ENCODE data around the gene RELN. TPM values are rescaled to one million over a fixed set of nuclear protein-coding genes. Genes with fewer than 3 reads are reported as not detected.

Gene RELN
- total RNA-seq, 4 donors from 2014 or later: 1.0 to 3.5 (median 1.3) TPM

DNA sequence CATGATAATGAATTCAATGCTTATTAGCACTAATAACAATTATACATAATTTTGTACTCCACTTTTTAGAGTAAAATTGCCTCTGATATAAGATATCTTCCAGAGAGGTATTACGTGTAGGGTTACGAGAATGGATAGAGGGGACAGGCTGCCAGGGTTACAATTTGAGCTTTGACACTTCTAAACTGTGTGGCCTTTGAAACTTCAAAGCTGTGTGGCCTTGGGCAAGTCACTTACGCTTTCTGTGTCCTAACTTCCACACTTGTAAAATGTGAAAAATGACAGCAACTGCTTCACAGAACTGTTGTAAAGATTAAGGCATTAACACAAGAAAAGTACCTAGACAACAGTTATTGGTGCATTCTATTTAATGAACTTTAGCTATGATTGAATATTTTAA is 283.9 kb downstream of the RELN start:
- H3K4me3 ChIP-seq (ENCODE audit: low read depth, poor library complexity, severe bottlenecking): no peak overlapping the region
- DNase-seq (ENCODE audit: low spot score in 2 of 2): no peak
- intact Hi-C loops (cut with DNase I; ENCODE audit: low total_unique reads): no loop called here
- TF ChIP-seq POLR2A (IDR thresholded peaks at IDR 0.05): no peak
- TF ChIP-seq, protein P1, sequence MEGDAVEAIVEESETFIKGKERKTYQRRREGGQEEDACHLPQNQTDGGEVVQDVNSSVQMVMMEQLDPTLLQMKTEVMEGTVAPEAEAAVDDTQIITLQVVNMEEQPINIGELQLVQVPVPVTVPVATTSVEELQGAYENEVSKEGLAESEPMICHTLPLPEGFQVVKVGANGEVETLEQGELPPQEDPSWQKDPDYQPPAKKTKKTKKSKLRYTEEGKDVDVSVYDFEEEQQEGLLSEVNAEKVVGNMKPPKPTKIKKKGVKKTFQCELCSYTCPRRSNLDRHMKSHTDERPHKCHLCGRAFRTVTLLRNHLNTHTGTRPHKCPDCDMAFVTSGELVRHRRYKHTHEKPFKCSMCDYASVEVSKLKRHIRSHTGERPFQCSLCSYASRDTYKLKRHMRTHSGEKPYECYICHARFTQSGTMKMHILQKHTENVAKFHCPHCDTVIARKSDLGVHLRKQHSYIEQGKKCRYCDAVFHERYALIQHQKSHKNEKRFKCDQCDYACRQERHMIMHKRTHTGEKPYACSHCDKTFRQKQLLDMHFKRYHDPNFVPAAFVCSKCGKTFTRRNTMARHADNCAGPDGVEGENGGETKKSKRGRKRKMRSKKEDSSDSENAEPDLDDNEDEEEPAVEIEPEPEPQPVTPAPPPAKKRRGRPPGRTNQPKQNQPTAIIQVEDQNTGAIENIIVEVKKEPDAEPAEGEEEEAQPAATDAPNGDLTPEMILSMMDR (IDR thresholded peaks at IDR 0.05): no peak
- WGBS, 2 donors: 76% methylated on average over 3 of the region's 3 CpGs

DNA sequence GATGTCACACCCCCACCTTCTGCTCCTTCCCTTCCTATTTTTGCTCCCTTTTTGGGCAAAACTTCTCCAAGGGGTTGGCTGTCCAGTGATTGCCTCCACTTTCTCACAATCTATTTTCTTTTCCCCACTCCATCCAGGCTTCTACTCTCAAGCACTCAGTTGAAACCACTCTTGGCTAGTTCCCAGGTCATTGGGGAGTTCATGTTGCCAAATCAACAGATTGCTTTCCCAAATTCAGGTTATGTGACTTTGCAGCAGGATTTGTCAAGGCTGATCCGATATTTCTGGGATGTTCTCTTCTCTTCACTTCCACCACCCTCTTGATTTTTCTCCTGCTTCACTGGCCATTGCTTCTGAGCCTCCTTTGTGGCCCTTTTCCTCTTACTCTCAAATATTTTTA is 284.8 kb downstream of the RELN start:
- WGBS, 2 donors: 68 to 71% methylated on average over 1 of the region's 1 CpG
- TF ChIP-seq, protein P1 (IDR thresholded peaks at IDR 0.05): no peak
- TF ChIP-seq POLR2A (IDR thresholded peaks at IDR 0.05): no peak
- intact Hi-C loops (cut with DNase I; ENCODE audit: low total_unique reads): no loop called here
- H3K4me3 ChIP-seq (ENCODE audit: low read depth, poor library complexity, severe bottlenecking): no peak overlapping the region
- DNase-seq (ENCODE audit: low spot score in 2 of 2): no peak

DNA sequence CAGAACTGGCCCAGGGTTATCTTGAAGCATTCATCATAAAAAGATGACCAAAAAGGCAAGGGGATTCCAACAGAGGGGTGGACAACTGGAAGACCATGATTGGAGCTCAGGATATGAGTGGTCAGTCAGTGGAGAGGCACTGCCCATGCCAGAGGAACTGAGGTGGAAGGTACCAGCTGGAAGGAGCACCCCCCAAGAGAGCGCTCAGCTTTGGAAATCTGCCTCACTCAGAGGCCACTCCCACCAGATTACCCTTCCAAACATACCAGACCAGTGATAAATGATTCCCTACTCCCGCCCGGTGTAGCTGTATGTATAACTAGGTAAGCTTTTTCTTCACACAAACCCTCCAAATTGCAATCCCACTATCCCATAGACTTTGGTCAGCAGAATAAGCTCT is 286.5 kb downstream of the RELN start:
- H3K4me3 ChIP-seq (ENCODE audit: low read depth, poor library complexity, severe bottlenecking): no peak overlapping the region

DNA sequence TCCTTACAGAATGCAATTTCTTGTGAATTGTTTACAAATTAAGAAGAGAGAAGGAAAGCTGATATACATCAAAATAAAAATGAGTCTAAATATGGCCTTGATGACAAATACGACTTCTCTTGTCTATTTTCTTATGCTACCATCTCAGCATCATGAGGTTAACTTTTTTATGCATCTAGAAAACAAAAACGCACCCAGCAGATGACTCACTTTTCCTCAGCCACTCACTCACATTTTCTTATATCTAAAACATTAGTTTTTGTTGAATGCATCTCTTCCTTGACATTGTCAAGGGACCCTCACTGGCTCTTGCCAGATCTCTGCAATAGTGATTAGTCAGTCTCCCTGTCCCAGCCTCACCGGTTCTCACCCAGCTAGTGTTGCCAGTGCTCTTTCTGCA is 287.0 kb downstream of the RELN start:
- 51 to 52% methylated on average over 3 of the region's 3 CpGs for WGBS, 2 donors
- DNase-seq (ENCODE audit: low spot score in 2 of 2): no peak
- intact Hi-C loops (cut with DNase I; ENCODE audit: low total_unique reads): no loop called here
- TF ChIP-seq, protein P1 (IDR thresholded peaks at IDR 0.05): no peak
- no peak for TF ChIP-seq POLR2A (IDR thresholded peaks at IDR 0.05)
- H3K4me3 ChIP-seq (ENCODE audit: low read depth, poor library complexity, severe bottlenecking): no peak overlapping the region

More for the DNA sequence above, 286.5 kb downstream of the RELN start:
- intact Hi-C loops (cut with DNase I; ENCODE audit: low total_unique reads): no loop called here
- no peak for TF ChIP-seq POLR2A (IDR thresholded peaks at IDR 0.05)
- TF ChIP-seq, protein P1 (IDR thresholded peaks at IDR 0.05): no peak
- DNase-seq (ENCODE audit: low spot score in 2 of 2): no peak
- WGBS, 2 donors: 49 to 80% methylated on average over 3 of the region's 3 CpGs

DNA sequence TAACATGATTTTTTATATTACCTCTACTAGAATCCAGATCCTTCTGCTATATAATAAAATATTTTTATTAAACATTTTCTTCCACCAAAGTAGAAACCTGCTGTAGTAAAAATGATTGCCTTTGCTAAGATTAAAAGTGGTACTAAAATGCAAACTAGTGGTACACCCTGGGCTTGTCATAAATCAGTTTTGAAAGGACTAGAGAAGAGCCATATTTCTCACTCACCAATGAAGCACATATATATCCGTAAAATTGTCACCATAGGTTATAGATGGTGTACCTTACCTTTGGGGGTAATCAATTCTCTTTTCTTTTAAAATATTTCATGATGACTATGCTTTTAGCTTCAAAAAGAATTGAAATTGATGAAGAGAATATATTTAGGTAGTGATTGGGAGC is 290.4 kb downstream of the RELN start:
- WGBS, 2 donors: 78 to 79% methylated on average over 1 of the region's 1 CpG
- intact Hi-C loops (cut with DNase I; ENCODE audit: low total_unique reads): no loop called here
- DNase-seq (ENCODE audit: low spot score in 2 of 2): no peak
- TF ChIP-seq, protein P1 (IDR thresholded peaks at IDR 0.05): no peak
- TF ChIP-seq POLR2A (IDR thresholded peaks at IDR 0.05): no peak
- H3K4me3 ChIP-seq (ENCODE audit: low read depth, poor library complexity, severe bottlenecking): no peak overlapping the region

DNA sequence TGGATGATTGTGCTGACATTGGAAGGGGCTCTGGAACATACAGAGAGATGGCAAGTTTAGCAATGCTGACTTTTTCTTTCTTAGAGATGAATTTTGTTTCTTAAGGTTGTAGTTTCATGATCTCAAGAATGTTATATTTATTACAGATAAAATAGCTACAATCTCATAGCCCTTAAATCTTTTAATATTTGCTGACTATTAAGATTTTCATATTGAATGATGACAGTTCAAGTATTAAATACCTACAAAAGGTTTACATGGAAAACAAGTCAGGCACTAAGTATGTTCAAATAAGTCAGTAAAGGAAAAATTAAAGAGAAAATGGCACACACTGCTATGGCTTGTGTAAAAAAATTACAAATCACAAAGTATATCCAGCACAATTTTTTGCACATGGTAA is 291.4 kb downstream of the RELN start:
- no peak for DNase-seq (ENCODE audit: low spot score in 2 of 2)
- no peak overlapping the region for H3K4me3 ChIP-seq (ENCODE audit: low read depth, poor library complexity, severe bottlenecking)
- TF ChIP-seq, protein P1 (IDR thresholded peaks at IDR 0.05): no peak
- TF ChIP-seq POLR2A (IDR thresholded peaks at IDR 0.05): no peak
- intact Hi-C loops (cut with DNase I; ENCODE audit: low total_unique reads): no loop called here

Data from lower leg skin (tissue), 4 donors.